ENCODE measurements around the gene TLE3.

TLE3 gene

GRCh38 chr15:69997813-69998212, 99.9 kb downstream of the TLE3 start:
- Histone ChIP-seq H3K9ac (no peak overlapping the region), H3K9me3 (replicated peaks in 1 of 11) (peaks cover 7 to 17% (median 8%) of the 10 kb centered on the region in 11 experiments; a peak in 21 of 22 replicates), H3K36me3 (no peaks in the 10 kb centered on the region; a peak in 1 of 22 replicates), H4K20me1 (no peaks in the 10 kb centered on the region; a peak in 1 of 22 replicates), H3K4me2 (peak overlapping the region in 2 of 11 experiments; percentile 7 to 18; a peak in 3 of 22 replicates), H3K27ac (no peak overlapping the region), H3K27me3 (no peaks in the 10 kb centered on the region), H3K4me3 (no peak overlapping the region), H3K4me1 (peaks cover 0 to 7% (median 2%) of the 10 kb centered on the region in 10 experiments; a peak in 4 of 20 replicates)
- no peak for TF ChIP-seq Cebpa-rat (IDR thresholded peaks at IDR 0.05)

Data from BLaER1 treated with 17β-estradiol and CSF1 and Interleukin-3, amounts not matched to agents 10 nM and 100 nM (cell line).